ENCODE results near the gene OR1D2.

- TF ChIP-seq EZH2 (IDR thresholded peaks at IDR 0.05; ENCODE audit: low read length) (no peak), CTCF (optimal IDR thresholded peaks at IDR 0.05 in 1 of 3, IDR thresholded peaks at IDR 0.05 in 1 of 3, conservative IDR thresholded peaks at IDR 0.05 in 1 of 3; ENCODE audit: extremely low read depth in 1 of 3, insufficient read depth in 2 of 3, low read length in 3 of 3) (no peak)
These were observed 54.4 kb downstream of the OR1D2 start for GRCh38 chr17:3049705-3050295.

Data from keratinocyte (primary cell).